Activated T-cell treated with anti-CD3 and anti-CD28 coated beads for 1 hour (primary cell): ENCODE results near the gene RSRC1.

Experiments used
- DNase-seq: peaks from one replicate; pipeline ENCODE4 v3.0.0-alpha.2; 2020; ENCODE audit warnings: low read depth

RSRC1 gene

GRCh38 chr3:158128755-158129154, 18.9 kb downstream of the RSRC1 start:
- no peak for DNase-seq

GRCh38 chr3:158134363-158134762, 24.5 kb downstream of the RSRC1 start:
- DNase-seq, result no peak

- DNase-seq, result no peak
Measured at GRCh38 chr3:158140396-158140795, 30.5 kb downstream of the RSRC1 start.

GRCh38 chr3:158148218-158148617, 38.3 kb downstream of the RSRC1 start:
- no peak for DNase-seq

GRCh38 chr3:158152186-158152585, 42.3 kb downstream of the RSRC1 start:
- DNase-seq, result no peak

- no peak for DNase-seq
Measured at GRCh38 chr3:158158969-158159368, 49.1 kb downstream of the RSRC1 start.

- no peak for DNase-seq
Measured at GRCh38 chr3:158159714-158160113, 49.8 kb downstream of the RSRC1 start.

GRCh38 chr3:158160958-158161357, 51.1 kb downstream of the RSRC1 start:
- no peak for DNase-seq

GRCh38 chr3:158165141-158165655, 55.3 kb downstream of the RSRC1 start:
- DNase-seq, result no peak

GRCh38 chr3:158165730-158166129, 55.8 kb downstream of the RSRC1 start:
- DNase-seq, result no peak

GRCh38 chr3:158166223-158166622, 56.3 kb downstream of the RSRC1 start:
- no peak for DNase-seq

GRCh38 chr3:158167737-158168557, 58.1 kb downstream of the RSRC1 start:
- DNase-seq, result no peak

GRCh38 chr3:158169091-158169491, 59.2 kb downstream of the RSRC1 start:
- DNase-seq, result no peak

GRCh38 chr3:158181096-158181495, 71.2 kb downstream of the RSRC1 start:
- no peak for DNase-seq

GRCh38 chr3:158185711-158186110, 75.8 kb downstream of the RSRC1 start:
- DNase-seq, result no peak

GRCh38 chr3:158200955-158201354, 91.1 kb downstream of the RSRC1 start:
- no peak for DNase-seq

GRCh38 chr3:158205324-158205723, 95.4 kb downstream of the RSRC1 start:
- no peak for DNase-seq

GRCh38 chr3:158205994-158206393, 96.1 kb downstream of the RSRC1 start:
- DNase-seq, result no peak

- DNase-seq, result no peak
Measured at GRCh38 chr3:158210067-158210466, 100.2 kb downstream of the RSRC1 start.

GRCh38 chr3:158213461-158213860, 103.6 kb downstream of the RSRC1 start:
- no peak for DNase-seq

- no peak for DNase-seq
Measured at GRCh38 chr3:158217992-158218391, 108.1 kb downstream of the RSRC1 start.

- no peak for DNase-seq
Measured at GRCh38 chr3:158220575-158220974, 110.7 kb downstream of the RSRC1 start.

- no peak for DNase-seq
Measured at GRCh38 chr3:158221426-158221825, 111.5 kb downstream of the RSRC1 start.

- DNase-seq, result no peak
Measured at GRCh38 chr3:158226429-158226828, 116.5 kb downstream of the RSRC1 start.
